ENCODE results near the gene ZCCHC24.
A peak's percentile ranks its signal among the peaks of the same experiment; 100 is the strongest.
"Not testable (repeated sequence)": the region's sequence is repeated elsewhere in the genome, so short reads cannot be mapped to it uniquely, and the experiment has no call there.

Gene ZCCHC24

DNA sequence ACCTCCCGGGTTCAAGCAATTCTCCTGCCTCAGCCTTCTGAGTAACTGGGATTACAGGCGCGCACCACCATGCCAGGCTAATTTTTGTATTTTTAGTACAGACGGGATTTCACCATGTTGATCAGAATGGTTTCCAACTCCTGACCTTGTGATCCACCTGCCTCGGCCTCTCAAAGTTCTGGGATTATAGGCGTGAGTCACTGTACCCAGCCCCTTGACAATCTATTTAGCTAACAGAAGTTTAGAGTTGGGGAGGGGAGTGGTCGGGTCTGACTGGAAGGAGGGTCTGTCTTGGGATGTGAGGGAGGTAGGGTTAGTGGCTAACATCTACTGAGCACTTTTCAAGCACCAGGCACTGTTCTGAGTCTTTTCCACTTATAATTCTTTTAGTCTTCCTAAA is 27.0 kb upstream of the ZCCHC24 start:
- DNase-seq: no peak

DNA sequence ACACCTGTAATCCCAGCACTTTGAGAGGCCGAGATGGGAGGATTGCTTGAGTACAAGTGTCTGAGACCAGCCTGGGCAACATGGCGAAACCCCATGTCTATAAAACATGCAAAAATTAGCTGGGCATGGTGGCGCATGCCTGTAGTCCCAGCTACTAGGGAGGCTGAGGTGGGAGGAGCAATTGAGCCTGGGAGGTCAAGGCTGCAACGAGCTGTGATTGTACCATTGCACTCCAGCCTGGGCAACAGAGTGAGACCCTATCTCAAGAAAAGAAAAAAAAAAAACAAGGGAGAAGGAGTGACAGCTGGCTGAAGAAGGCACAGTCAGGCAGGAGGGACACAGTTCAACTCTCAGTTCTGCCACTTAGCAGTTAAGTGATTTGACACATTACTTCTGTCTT is 26.4 kb upstream of the ZCCHC24 start:
- no peak for DNase-seq

DNA sequence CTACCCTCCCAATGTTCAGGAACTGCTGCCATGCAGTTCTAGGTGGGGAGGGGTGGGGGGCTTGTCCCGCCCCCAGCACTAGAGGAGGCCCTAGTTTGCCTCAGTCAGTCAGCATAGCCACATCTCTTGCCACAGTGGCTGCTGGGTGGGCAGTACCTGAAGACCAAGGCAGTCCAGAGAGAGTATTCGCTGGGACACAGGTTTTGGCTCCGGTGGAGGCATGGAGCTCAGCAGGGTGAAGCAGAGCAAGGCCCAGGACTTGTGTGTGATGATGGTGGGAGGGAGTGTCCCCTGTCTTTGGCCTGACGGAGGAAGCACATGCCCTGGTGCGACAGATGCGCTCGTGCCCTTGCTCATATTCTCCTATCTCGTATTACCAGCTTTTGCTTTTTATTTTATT is 24.7 kb upstream of the ZCCHC24 start:
- no peak for DNase-seq

DNA sequence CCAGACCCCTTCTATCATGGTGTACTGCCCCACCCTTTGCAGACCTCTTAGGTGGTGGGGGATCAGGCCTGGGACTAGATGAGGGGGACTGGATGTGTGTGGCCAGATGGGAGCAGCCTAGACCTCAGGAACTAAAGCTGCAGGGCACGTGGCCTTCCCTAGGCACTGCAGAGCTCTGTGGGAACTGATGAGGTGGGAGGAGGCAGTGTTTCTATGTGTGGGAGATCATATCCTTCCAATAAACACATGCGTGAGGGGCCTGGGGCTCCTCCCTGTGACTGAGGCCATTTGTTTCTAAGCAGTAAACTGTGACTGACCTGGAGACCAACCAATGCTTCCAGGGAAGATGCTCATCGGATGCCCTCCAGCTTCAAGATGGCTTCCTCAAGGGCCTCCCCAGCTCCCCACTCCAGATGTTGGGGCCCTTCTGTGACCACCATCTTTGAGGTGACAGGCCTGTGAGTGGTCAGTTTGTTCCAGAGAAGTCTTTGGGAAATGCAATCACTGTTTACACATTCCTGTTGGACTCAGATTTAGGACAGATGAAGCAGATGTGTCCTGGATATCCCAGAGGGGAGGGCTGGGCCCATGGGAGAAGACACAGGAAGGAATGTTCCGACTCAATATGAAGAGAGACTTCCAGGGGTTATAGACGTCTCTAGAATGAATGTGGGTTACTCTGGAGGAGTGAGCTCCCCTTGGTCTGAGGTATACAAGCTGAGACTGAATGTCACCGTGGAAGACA is 23.6 kb upstream of the ZCCHC24 start:
- DNase-seq: no peak

DNA sequence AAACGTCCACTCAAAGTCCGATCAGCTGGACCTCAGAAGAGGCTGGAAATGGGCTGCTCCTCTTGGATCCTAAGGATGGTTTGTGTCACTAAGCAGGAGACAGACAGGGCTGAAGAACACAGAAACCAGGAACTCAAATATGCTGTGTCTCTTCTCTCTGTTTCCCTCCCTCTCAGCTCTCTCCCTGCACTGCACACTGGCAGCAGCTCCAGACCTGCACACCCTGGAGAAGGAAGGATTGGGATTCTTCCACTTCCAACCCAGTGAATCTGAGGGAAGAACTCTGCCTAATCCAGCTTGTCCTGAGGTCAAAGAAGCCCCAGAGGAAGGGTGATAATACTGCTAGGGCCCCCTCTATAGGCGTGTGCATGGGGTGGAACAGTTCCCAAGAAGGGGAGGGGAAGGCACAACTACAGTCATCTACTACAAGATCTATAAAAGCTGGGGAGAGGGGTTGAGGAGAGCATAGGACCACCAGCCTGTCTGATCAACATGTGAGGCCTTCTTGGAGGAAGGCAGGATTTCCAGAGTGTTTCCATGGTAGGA is 22.7 kb upstream of the ZCCHC24 start:
- no peak for DNase-seq

DNA sequence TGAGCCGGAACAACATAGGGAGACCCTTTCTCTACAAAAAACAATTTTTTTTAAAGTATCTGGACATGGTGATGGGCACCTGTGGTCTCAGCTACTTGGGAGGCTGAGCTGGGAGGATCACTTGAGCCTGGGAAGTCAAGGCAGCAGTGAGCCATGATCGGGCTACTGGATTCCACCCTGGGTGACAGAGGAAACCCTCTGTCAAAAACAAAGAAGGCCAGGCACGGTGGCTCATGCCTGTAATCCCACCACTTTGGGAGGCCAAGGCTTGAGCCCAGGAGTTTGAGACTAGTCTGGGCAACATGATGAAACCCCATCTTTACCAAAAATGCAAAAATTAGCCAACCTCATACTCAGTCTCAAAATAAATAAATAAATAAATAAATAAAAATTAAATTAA is 19.9 kb upstream of the ZCCHC24 start:
- no peak for DNase-seq

DNA sequence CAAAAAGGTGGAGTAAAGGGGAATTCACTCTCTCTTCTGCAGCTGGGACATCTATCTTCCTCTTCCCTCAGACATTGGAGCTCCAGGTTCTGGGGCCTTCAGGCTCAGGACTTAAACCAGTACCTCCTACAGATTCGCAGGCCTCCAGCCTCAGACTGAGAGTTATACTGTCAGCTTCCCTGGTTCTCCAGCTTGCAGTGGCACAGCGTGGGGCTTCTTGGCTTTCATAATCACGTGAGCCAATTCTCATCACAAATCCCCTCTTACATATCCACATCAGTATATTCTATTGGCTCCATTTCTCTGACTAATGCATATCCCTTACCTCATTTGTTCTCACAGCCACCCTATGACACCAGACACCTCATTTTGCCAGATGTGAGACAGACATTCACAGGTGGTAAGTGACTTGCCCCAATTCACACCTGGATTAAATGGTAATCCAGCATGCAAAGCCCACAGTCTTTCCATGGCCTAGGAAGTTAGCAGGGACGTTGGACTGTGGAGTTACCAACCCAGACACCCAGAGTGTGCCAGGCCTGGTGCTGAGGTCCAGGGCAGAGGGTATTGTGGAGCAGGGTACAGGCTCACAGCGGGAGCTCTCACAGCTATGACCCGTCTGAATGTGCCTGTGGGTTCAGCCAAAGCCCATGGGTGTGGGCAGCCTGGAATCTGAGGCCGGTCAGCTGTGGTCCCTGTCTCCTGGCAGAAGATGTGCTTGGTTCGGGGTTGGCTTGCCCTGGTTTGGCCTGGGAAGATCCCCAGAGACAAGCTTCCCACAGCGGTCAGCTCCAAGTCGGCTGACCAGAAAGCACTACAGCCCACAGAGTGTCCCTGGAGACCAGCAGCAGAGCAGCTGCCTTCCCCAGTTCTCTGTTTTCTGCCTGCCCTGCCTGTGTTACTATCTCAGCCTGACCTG is 18.4 kb upstream of the ZCCHC24 start:
- DNase-seq: no peak

DNA sequence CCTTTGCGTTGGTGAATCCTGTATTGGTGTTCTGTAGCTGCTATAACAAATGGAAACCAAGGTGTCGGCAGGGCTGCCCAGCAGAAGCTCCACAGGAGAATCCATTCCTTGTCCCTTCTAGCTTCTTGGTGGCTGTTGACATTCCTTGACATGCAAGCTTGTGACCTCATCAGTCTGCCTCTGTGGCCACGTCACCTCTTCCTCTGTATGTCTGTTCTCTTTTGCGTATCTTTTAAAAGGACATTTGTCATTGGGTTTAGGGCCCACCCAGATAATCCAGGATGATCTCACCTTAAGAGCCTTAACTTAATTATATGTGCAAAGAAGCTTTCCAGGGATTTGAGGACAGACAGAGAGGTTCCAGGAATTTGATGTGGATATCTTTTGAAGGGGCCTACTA is 15.3 kb upstream of the ZCCHC24 start:
- DNase-seq: no peak

DNA sequence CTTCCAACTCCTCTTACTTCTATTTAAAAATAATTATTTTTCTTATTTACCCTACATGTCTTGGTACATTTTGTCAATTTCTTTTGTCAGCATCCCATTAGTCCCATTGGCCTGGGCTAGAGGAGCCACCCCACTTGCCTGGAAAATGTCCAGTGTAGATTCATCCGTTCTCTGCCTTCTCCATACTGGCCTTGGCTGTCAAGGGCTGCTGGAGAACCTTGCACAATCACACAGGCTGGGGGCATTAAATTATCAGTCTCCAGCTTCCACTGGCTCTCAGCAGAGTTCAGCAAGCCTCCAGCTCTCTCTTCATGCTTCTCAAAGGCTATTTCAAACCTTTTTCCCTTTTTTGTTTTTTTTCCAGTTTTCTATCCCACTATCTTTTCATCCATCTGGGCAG is 13.8 kb upstream of the ZCCHC24 start:
- no peak for DNase-seq

DNA sequence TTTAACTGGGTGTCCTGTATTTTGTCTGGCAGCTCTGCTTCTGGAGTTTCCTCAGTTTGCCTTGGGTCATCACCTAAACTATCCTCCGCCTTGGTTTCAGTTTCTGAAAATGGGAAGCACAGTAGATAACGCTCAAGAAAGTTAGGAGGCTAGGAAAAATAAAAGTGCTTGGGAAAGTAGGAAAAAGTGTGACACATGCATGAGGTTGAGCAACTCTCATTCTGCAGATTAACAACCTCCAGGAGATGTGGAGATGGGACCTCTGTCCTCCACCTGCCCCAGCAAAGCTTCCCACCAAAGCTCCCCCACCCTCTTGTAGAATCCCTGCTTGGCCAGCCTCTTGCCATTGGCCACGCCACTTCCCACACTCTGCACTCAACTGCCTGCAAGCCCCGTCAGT is 13.1 kb upstream of the ZCCHC24 start:
- no peak for DNase-seq

DNA sequence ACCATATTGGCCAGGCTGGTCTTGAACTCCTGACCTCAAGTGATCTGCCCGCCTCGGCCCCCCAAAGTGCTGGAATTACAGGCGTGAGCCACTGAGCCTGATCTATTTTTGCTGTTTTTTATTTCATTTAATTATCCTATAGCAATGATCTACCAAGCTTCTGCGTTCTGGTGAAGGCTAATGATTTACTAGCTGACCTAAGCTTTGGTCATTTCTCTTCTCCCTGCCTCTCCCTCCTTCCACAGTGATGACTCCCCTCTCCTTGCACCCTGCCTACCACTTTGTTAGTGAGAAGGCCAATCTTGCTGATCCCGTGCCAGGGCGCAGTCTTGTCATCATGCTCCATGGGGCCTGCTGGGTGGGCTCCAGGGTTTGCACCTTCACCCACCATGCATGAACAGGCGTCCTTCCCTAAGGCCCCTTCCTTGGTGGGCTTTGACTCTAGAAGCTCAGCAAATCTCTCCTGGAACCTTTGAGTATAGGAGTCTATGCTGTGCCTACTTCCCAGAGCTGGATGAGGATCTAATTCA is 11.9 kb upstream of the ZCCHC24 start:
- DNase-seq: no peak

DNA sequence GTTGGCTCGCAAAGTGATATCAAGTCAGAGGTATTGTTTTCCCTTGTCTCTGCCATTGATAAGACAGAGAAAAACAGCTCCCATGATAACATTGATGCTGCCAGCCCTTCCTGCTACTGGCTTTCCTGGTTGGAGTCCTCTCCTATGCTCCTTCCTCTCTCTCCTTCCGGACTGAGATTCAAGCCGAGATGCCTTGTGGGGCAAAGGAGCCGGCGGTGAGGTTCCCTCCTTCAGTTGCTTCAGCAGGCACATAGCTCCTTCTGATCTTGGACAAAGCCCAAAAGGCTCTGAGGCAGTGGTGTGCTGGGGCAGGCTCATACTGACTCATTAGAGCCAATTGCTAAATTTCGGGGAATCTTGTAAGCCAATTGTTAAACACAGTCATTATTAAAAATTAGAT is 8.8 kb upstream of the ZCCHC24 start:
- no peak for DNase-seq

DNA sequence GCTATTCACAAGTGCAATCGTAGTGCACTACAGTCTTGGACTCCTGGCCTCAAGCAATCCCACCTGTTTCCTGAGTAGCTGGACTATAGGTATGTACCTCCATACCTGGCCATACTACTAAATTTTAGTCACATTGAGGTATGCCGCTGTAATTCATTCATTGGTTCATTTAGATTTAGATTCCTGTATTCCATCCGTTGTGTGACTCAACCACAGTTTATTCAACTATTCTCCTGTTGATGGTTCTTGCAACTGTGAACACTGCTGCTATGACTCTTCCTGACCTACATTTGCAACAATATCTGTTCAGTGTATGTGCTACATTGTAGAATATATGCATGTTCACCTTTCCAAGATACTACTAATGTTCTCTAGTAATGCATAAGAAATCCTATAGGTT is 8.0 kb upstream of the ZCCHC24 start:
- no peak for DNase-seq

DNA sequence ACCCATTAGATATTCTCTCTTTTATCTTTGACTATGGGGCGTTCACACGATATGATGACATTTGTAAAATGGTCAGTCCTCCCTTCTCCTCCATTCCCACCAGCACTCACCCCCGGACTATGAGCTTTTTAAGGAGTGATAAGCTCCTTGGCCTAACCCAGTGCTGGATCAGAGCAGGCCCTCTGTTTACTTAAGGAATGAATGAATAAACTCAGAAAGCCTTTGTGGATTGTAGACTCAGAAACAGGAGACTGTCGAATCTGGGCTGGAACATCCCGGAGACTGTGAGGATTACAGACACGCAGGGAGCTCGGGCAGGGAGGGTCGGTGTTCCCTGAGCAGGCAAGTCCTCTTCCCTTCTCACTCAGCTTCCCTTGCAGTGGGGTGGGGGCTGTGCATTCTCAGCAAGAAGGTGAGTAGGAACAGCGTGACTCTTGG is 6.8 kb upstream of the ZCCHC24 start:
- no peak for DNase-seq

DNA sequence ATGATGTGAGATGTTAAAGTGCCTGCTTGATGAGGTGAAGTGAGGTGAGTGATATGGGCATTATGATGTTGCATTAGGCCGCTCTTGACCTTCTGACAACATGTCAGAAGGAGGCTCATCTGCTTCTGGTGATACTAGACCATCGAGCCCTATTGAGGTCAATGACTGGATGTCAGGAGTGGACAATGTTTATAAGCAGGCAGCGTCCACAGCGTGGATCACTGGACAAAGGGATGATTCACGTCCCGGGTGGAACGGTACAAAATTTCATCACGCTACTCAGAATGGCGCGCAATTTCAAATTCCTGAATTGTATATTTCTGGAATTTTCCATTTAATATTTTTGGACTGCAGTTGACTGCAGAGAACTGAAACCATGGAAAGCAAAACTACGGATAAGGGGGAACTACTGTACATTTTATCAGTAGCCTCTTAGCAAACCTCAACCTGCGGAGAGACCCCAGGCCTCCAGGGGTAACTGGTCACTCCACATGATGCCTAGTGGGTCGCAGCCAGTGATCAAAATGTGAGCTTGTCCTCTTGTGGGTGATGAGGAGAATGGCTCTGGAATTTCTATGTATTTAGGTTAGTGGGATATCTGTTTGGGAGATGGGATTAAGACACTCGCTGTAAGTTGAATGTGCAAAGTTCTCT is 5.7 kb upstream of the ZCCHC24 start:
- DNase-seq: peak; percentile 6

DNA sequence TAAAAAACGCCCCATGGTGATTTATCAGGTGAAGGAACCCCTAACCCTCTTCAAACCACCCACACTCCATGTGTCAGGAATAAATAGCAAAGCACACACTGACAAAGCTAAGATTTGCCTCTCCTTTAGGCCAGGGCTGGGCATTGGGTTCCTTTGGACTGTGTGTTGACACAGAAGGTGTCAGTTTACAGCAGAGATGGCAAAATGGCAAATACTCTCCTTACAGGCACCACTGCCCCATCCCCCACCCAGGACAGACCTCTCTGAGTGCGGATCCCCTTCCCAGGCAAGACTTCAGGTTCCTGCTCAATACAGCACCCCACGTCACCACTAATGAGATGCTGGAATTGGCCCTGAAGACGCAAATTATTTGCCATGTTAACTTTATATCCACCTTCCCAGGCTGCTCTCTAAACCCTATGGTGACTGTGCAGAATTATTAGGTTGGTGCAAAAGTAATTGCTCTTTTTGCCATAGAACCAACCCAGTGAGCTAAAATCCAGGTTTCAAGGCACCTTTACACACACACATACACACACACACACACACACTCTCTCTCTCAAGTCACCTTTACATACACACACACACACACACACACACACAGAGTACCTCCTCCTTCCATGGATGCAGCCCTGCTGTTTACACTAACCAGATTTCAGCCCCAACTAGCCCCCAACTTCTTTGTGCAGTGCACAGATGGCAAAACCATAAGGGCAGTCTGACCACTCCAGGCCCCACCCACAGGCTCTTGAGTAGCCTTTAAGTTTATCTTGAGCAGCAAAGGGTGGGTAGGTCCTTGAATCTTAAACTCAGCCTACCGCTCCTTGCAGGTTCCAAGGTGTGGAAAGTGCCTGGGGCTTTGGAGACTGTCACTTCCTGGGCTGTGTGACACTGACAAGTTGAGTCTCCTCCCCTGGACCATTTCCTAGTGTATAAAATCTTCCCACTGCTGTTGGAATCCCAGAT is 4.0 kb upstream of the ZCCHC24 start:
- DNase-seq: no peak

DNA sequence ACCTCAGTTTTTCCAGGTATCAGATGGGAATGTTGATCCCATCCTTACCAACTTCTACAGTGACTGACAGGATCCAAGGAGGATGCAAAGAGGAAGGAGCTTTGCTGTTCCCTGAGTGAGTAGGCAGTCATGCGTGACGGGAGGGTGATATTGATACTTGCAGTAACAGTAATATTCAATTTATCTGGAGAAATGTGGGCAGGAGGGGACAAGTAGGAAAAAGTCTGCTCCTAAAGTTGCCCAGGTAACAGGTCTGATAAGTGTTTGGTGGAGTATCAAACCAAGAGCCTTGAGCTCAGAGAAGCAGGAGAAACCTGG is 3.3 kb upstream of the ZCCHC24 start:
- no peak for DNase-seq

DNA sequence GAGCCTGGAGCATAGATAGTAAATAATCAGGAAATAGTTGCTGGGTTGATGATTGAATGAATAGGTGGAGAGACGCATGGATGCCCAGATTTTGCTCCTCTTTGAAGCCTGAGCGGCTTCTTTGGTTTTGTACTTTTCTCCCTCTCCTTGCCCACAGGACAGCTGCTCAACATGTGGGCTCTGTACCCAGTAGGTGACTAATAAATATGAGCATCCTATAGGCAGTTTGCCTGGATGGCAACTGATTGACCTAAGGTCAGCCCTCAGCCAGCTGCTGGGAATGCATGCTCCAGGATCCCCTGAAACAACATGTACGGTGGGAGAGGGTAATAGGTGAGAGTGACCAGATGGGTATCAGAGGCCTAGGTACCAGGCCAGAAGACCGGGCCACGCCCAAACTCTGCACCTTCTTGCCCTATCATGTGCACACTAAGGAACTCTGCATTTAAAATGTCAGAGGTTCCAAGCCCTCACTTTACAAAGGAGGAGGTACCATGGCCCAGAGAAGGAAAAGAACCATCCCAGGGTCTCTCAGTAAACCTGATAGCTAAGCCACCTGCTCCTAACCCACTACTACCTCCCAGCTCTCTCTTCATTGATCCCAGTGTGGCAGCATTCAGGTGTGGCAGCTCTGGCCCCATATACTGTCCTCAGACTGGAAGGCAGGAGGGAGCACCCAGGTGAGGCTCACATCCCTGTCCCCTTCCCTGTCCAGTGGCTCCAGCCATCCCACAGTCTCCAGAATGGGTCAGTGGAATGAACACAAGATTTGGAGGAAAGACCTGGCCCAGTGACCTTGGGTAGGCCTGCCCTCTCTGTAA is 2.7 kb upstream of the ZCCHC24 start:
- DNase-seq: no peak

DNA sequence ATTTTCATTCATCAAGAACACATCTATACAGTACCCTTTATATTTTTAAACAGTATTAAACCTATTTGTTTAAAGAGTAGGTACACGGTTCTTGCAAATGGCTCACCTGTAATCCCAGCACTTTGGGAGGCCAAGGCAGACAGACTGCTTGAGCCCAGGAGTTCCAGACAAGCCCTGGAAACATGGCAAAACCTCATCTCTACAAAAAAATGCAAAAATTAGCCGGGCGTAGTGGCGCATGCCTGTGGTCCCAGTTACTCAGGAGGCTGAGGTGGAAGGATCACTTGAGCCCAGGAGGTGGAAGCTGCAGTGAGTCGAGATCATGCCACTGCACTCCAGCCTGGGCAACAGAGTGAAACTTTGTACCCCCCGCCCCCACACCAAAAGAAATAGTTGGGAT is 1.8 kb upstream of the ZCCHC24 start:
- not testable (repeated sequence) for DNase-seq

DNA sequence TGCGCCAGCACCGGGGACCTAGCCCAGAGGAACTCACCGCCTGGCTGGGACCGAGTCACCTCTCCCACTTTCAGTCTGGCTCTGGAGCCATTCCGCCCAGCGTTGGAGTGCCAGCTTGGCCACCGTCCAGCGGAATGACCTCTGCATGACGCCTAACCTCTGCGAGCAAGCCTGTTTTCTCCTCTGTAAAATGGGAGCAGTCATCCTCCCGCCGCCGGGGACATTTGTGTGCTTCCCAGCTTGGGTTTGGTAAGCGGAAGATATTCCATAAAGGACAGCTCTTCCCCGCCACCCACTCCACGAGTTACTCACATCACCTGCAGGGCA is 1.3 kb upstream of the ZCCHC24 start:
- no peak for DNase-seq

DNA sequence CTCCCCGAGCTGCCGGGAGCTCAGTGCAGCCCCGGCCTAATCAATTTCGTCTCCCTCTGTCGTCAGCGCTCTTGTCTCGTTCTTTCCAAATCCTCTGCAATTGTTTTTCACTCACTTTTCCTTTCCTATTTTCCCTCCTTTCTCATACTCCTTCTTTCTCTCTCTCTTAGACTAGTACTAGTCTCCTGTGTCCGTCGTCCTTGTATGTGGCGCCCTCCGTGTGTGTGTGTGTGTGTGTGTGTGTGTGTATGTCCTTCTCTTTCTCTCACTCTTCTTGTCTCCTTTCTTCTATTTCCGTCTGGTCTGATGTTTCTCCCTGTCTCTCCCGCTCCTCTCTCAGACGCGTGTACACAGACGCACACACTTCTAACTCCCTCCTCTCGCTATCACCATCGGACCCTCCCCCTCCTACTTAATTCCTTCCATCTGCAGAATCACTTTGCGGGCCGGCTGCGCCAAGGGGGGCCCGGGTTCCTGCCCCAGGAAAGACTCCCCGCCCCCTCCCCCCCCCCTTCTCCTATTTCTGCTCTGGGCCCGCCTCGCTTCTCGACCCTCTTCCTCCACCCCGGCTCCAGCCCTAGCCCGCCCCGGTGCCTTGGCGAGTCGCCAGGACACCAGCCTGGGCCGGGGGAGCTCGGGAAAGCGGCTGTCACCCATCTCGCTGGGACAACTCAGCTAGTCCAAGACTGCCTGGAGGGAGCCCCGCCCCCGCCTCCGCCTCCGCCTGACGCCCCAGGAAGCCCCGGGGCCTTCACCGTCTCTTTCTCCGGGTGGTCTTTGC is 743 bp upstream of the ZCCHC24 start:
- no peak for DNase-seq
